ENCODE data around the gene PUM1.
"Not testable (repeated sequence)": the region's sequence is repeated elsewhere in the genome, so short reads cannot be mapped to it uniquely, and the experiment has no call there.

PUM1 gene

DNA sequence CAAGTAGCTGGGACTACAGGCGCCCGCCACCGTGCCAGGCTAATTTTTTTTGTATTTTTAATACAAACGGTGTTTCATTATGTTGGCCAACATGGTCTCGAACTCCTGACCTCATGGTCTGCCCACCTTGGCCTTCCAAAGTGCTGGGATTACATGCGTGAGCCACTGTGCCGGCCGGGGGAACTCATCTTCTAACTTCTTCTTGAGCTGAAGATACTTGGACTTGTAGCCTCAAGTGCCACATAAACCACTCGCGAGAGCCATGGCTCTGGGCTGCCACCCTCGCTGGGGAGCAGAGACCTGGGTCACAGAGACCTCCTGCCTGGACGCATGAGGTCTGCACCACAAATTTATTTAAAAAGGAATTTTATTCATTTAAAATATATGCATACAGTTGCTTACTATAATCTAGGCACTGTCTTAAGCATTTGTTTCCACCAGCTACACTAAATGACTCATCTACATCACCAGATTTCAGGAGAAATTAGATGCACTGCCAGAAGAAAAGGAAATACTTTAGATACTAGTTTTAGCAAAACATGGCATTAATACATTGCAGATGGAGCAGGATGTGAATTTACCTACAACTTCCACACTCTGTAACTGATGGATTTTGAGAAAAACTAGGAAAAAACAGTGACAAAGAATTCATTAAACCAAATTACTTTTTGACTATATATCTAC, 29.9 kb upstream of the PUM1 start:
- Histone ChIP-seq H3K27me3 (ENCODE audit: insufficient read depth, low read length) (no peaks in the 10 kb centered on the region), H3K4me3 (ENCODE audit: low read length) (no peak overlapping the region), H3K9me3 (ENCODE audit: insufficient read depth, low read depth, low read length) (no peaks in the 10 kb centered on the region), H3K36me3 (ENCODE audit: insufficient read depth, low read length) (no peaks in the 10 kb centered on the region), H3K9ac (ENCODE audit: low read depth, low read length) (no peak overlapping the region), H3K27ac (ENCODE audit: low read depth, low read length) (no peak overlapping the region), H3K4me1 (ENCODE audit: insufficient read depth, low read length) (no peaks in the 10 kb centered on the region)
- WGBS: 93% methylated on average over 11 of the region's 12 CpGs

GRCh38 chr1:31088081-31088480, 22.6 kb upstream of the PUM1 start:
- H3K9me3 ChIP-seq (ENCODE audit: insufficient read depth, low read depth, low read length); H3K27me3 ChIP-seq (ENCODE audit: insufficient read depth, low read length); H3K4me1 ChIP-seq (ENCODE audit: insufficient read depth, low read length); H3K27ac ChIP-seq (ENCODE audit: low read depth, low read length); H3K36me3 ChIP-seq (ENCODE audit: insufficient read depth, low read length); H3K4me3 ChIP-seq (ENCODE audit: low read length); H3K9ac ChIP-seq (ENCODE audit: low read depth, low read length): not testable (repeated sequence)
- WGBS: 99% methylated on average over 3 of the region's 3 CpGs

DNA sequence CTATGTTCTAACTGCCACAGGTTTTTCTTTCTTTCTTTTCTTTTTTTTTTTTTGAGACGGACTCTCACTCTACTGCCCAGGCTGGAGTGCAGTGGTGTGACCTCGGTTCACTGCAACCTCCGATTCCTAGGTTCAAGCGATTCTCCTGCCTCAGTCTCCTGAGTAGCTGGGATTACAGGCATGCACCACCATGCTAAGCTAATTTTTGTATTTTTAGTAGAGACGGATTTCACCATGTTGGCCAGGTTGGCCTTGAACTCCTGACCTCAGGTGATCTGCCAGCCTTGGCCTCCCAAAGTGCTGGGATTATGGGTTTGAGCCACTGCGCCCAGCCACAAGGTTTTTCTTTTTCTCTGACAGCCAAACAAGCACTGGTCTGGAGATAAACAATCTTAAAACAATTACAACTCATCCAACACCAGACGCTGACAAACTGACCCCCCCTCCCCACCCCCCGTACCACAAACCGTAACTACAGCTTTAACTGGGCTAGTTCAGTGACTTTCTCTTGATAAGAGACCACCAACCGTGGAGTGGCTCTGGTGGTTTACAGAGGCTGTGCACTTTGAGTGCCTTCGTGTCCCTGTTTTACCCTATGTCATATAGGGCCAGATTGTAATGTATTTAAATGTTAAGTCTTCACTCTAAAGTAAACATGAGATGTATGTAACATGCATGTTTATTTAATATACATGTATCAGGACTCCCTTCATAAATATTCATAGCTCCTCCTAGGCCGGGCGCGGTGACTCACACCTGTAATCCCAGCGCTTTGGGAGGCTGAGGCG, 19.5 kb upstream of the PUM1 start:
- H3K9ac ChIP-seq (ENCODE audit: low read depth, low read length): no peak overlapping the region
- no peaks in the 10 kb centered on the region for H3K36me3 ChIP-seq (ENCODE audit: insufficient read depth, low read length)
- no peaks in the 10 kb centered on the region for H3K9me3 ChIP-seq (ENCODE audit: insufficient read depth, low read depth, low read length)
- no peak overlapping the region for H3K27ac ChIP-seq (ENCODE audit: low read depth, low read length)
- H3K4me3 ChIP-seq (ENCODE audit: low read length): no peak overlapping the region
- no peaks in the 10 kb centered on the region for H3K27me3 ChIP-seq (ENCODE audit: insufficient read depth, low read length)
- 88% methylated on average over 16 of the region's 16 CpGs for WGBS
- H3K4me1 ChIP-seq (ENCODE audit: insufficient read depth, low read length): no peaks in the 10 kb centered on the region

DNA sequence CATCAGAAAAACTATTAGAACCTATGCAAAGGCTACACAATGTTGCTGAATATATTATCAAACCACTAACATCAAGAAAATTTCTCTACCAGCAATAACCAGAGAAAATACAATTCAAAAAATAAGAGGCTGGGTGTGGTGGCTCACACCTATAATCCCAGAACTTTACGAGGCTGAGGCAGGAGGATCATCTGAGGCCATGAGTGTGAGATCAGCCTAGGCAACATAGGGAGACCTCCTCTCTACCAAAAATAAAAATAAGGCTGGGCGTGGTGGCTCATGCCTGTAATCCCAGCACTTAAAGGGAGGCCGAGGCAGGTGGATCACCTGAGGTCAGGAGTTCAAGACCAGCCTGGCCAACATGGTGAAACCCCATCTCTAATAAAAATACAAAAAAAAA, 16.9 kb upstream of the PUM1 start:
- no peaks in the 10 kb centered on the region for H3K27me3 ChIP-seq (ENCODE audit: insufficient read depth, low read length)
- WGBS: 95% methylated on average over 3 of the region's 3 CpGs
- no peak overlapping the region for H3K9ac ChIP-seq (ENCODE audit: low read depth, low read length)
- no peaks in the 10 kb centered on the region for H3K4me1 ChIP-seq (ENCODE audit: insufficient read depth, low read length)
- H3K4me3 ChIP-seq (ENCODE audit: low read length): no peak overlapping the region
- no peaks in the 10 kb centered on the region for H3K9me3 ChIP-seq (ENCODE audit: insufficient read depth, low read depth, low read length)
- no peaks in the 10 kb centered on the region for H3K36me3 ChIP-seq (ENCODE audit: insufficient read depth, low read length)
- H3K27ac ChIP-seq (ENCODE audit: low read depth, low read length): no peak overlapping the region

DNA sequence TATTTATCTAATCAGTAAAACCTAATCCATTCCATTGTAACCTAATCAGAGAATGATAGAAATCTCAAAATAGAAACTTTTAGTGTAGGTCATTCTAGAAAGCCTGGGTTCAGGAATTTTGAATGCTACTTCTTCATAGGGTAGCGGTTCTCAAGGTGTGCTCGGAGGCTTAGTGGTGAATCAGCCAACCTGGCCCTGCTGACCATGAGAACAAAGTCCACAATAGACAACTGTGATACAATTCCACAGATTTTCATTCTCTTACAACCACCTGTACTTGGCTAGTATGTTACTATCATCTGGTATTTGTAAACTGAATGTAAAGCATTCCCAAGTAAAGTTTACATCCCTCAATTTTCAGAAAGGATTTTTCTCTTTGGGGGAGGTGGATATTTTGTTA, 7.5 kb upstream of the PUM1 start:
- Histone ChIP-seq H3K27me3 (ENCODE audit: insufficient read depth, low read length) (no peaks in the 10 kb centered on the region), H3K9me3 (ENCODE audit: insufficient read depth, low read depth, low read length) (no peaks in the 10 kb centered on the region), H3K4me3 (ENCODE audit: low read length) (no peak overlapping the region), H3K27ac (ENCODE audit: low read depth, low read length) (no peak overlapping the region), H3K9ac (ENCODE audit: low read depth, low read length) (no peak overlapping the region), H3K36me3 (ENCODE audit: insufficient read depth, low read length) (no peaks in the 10 kb centered on the region), H3K4me1 (ENCODE audit: insufficient read depth, low read length) (no peaks in the 10 kb centered on the region)
- WGBS: 97% methylated on average over 2 of the region's 2 CpGs

DNA sequence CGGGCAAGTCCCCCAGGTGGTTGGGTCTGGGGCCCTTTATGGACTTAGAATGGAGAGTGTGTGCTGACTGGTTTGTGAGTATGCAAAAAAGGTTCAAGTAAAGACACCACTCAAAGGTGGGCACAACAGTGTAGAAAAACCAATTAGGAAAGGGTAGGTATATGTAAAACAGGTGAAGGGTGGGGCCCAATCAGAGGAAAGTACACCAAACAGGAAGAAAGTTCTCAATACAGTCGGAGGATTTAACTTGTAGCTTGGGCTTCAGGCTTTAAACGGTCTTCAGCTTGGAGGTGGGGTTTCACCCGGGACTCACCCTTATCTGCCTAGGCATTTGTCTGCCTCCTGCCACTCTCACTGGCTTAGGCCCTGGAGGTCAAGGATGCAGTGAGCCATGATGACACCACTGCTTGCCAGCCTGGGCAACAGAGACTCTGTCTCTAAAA, 6.8 kb upstream of the PUM1 start:
- Histone ChIP-seq H3K27ac (ENCODE audit: low read depth, low read length) (no peak overlapping the region), H3K4me3 (ENCODE audit: low read length) (no peak overlapping the region), H3K36me3 (ENCODE audit: insufficient read depth, low read length) (no peaks in the 10 kb centered on the region), H3K9me3 (ENCODE audit: insufficient read depth, low read depth, low read length) (no peaks in the 10 kb centered on the region), H3K4me1 (ENCODE audit: insufficient read depth, low read length) (no peaks in the 10 kb centered on the region), H3K9ac (ENCODE audit: low read depth, low read length) (no peak overlapping the region), H3K27me3 (ENCODE audit: insufficient read depth, low read length) (no peaks in the 10 kb centered on the region)
- WGBS: 55% methylated on average over 4 of the region's 4 CpGs

- Histone ChIP-seq H3K36me3 (ENCODE audit: insufficient read depth, low read length) (no peaks in the 10 kb centered on the region), H3K9me3 (ENCODE audit: insufficient read depth, low read depth, low read length) (no peaks in the 10 kb centered on the region), H3K4me3 (ENCODE audit: low read length) (no peak overlapping the region), H3K4me1 (ENCODE audit: insufficient read depth, low read length) (no peaks in the 10 kb centered on the region), H3K27me3 (ENCODE audit: insufficient read depth, low read length) (no peaks in the 10 kb centered on the region), H3K9ac (ENCODE audit: low read depth, low read length) (no peak overlapping the region), H3K27ac (ENCODE audit: low read depth, low read length) (no peak overlapping the region)
- 88% methylated on average over 9 of the region's 9 CpGs for WGBS
Observed at GRCh38 chr1:31069392-31069791, 3.9 kb upstream of the PUM1 start.

DNA sequence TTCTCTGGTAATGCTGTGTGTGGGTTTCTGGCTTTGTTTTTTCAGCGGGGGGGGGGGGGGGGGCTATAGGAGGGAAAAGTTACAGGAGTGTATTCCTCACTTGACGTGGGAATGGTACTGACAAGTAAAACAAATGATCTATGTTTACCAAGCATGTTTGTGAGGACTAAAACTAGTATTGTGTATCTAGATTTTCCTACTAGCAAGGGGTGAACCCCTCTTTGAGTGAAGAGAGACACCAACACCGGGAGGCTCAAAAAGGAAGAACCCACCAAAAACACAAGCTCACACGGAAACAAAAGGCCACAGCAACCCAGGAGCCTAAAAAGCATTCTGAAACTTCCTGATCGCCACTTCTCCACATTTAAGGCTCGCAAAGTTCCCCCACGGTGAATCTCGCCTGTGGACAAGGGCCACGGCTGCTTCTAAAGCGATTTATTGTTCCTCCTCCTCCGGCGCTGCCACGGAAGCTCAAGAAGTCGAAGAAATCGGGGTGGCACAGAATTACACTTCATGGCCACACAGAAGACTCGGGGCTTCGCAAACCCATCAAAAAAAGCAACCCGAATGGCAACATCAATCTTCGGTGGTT, 703 bp downstream of the PUM1 start:
- H3K9ac ChIP-seq (ENCODE audit: low read depth, low read length): peak overlapping the region; percentile 100
- 0 out of 2 replicates have a peak, but pooled peaks cover 4% of the 10 kb centered on the region for H3K36me3 ChIP-seq (ENCODE audit: insufficient read depth, low read length)
- H3K4me1 ChIP-seq (ENCODE audit: insufficient read depth, low read length): peaks cover 11% of the 10 kb centered on the region; the same call in 1 of the 2 replicates
- no peaks in the 10 kb centered on the region for H3K27me3 ChIP-seq (ENCODE audit: insufficient read depth, low read length)
- peak overlapping the region; percentile 96 for H3K27ac ChIP-seq (ENCODE audit: low read depth, low read length)
- no peaks in the 10 kb centered on the region for H3K9me3 ChIP-seq (ENCODE audit: insufficient read depth, low read depth, low read length)
- WGBS: under 1% methylated on average over 18 of the region's 19 CpGs
- peak overlapping the region; percentile 98 for H3K4me3 ChIP-seq (ENCODE audit: low read length)

GRCh38 chr1:31064111-31064717, 1.3 kb downstream of the PUM1 start:
- Histone ChIP-seq H3K9me3 (ENCODE audit: insufficient read depth, low read depth, low read length) (no peaks in the 10 kb centered on the region), H3K36me3 (ENCODE audit: insufficient read depth, low read length) (peaks cover 9% of the 10 kb centered on the region), H3K27me3 (ENCODE audit: insufficient read depth, low read length) (no peaks in the 10 kb centered on the region), H3K27ac (ENCODE audit: low read depth, low read length) (peak overlapping the region; percentile 76), H3K9ac (ENCODE audit: low read depth, low read length) (peak overlapping the region; percentile 100), H3K4me3 (ENCODE audit: low read length) (peak overlapping the region; percentile 98), H3K4me1 (ENCODE audit: insufficient read depth, low read length) (peaks cover 11% of the 10 kb centered on the region; the same call in 1 of the 2 replicates)
- 3% methylated on average over 7 of the region's 8 CpGs for WGBS

DNA sequence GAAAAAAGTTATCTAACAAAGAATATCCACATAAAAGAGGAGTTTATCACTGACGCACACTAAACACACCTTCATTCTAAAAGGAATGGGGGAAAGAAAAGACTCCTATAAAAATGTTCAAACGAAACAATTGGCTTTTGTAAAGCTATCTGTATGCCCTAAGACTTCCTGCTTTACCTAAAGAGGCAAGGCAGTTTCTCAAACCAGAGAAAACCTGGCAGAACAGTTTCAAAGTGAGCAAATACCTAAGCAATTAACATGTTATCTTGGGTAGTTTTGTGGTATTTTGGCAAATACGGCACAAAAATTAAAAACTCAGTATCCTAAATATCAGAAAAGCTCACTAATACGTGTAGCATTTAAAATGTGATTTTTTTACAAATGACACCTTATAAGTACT, 1.9 kb downstream of the PUM1 start:
- H3K36me3 ChIP-seq (ENCODE audit: insufficient read depth, low read length): peaks cover 14% of the 10 kb centered on the region
- H3K9ac ChIP-seq (ENCODE audit: low read depth, low read length): peak overlapping the region; percentile 100
- H3K27me3 ChIP-seq (ENCODE audit: insufficient read depth, low read length): no peaks in the 10 kb centered on the region
- peak overlapping the region; percentile 98 for H3K4me3 ChIP-seq (ENCODE audit: low read length)
- 0% methylated on average over 2 of the region's 4 CpGs for whole genome bisulfite sequencing
- peak overlapping the region; percentile 76 for H3K27ac ChIP-seq (ENCODE audit: low read depth, low read length)
- H3K4me1 ChIP-seq (ENCODE audit: insufficient read depth, low read length): peaks cover 11% of the 10 kb centered on the region; the same call in 1 of the 2 replicates
- no peaks in the 10 kb centered on the region for H3K9me3 ChIP-seq (ENCODE audit: insufficient read depth, low read depth, low read length)

DNA sequence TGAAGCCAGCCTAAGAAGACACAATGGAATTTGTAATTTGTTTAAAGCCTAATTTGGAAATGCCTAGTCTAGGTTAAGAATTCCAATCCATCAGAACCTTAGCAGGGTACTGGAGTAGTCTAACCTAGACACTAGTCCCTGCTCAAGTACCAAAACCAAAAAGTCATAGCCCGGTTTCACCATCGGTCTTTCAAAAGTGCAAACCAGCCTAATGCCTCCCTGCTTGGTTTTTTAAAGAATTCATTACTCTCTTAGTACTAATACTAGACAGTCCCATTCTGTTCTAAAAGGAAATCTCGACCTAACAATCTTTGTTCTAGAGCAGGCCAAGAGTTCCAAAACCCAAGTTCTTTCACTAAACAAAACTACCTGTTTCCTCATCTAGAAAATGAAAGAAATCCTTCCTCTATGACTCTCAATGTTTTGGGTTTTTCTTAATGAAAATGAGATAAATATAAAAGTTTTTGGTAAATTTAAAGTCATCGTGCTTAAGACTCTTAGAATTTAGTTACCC, 2.6 kb downstream of the PUM1 start:
- Histone ChIP-seq H3K9ac (ENCODE audit: low read depth, low read length) (peak overlapping the region; percentile 100), H3K9me3 (ENCODE audit: insufficient read depth, low read depth, low read length) (no peaks in the 10 kb centered on the region), H3K27me3 (ENCODE audit: insufficient read depth, low read length) (no peaks in the 10 kb centered on the region), H3K4me3 (ENCODE audit: low read length) (peak overlapping the region; percentile 98), H3K27ac (ENCODE audit: low read depth, low read length) (peak overlapping the region; percentile 53; the same call in 1 of the 2 replicates), H3K36me3 (ENCODE audit: insufficient read depth, low read length) (peaks cover 20% of the 10 kb centered on the region), H3K4me1 (ENCODE audit: insufficient read depth, low read length) (peaks cover 11% of the 10 kb centered on the region; the same call in 1 of the 2 replicates)
- WGBS: 63% methylated on average over 3 of the region's 4 CpGs
